Fibroblast of skin of left quadriceps (primary cell): ENCODE data around the gene KLB.
A peak's percentile ranks its signal among the peaks of the same experiment; 100 is the strongest.
"Not testable (repeated sequence)": the region's sequence is repeated elsewhere in the genome, so short reads cannot be mapped to it uniquely, and the experiment has no call there.

Source experiments
- DNase-seq, 2 experiments: peaks; one replicate each; pipeline ENCODE4 v3.0.0-alpha.2; 2013; ENCODE audit warnings: low read depth in 2 of 2

The KLB gene

GRCh38 chr4:39406763-39407583 lies at the start of gene KLB:
TSS of gene KLB (plus strand) at chr4:39406930. CDS start at chr4:39406950, 20 bp downstream.
- peak; percentile 22 to 37 for DNase-seq

DNA sequence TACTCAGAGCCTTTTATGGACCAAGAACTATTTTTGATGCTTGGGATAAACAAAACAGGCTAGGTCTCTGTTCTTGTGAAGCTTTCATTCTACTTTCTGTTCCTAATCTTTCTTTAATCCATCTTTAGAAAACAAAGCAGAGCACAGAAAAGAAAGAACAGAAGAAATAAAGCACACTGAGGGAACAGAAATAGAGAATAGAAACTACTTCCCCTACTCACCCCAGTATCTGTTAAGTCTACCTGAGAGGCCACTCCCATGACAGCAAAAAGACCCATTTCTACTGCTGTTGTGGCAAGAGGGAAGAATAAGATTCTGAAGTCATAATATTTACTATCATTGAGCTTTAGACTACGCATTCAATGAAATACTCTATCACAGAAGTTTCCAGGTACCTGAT lies 49.7 kb upstream of the KLB start:
- no peak for DNase-seq

DNA sequence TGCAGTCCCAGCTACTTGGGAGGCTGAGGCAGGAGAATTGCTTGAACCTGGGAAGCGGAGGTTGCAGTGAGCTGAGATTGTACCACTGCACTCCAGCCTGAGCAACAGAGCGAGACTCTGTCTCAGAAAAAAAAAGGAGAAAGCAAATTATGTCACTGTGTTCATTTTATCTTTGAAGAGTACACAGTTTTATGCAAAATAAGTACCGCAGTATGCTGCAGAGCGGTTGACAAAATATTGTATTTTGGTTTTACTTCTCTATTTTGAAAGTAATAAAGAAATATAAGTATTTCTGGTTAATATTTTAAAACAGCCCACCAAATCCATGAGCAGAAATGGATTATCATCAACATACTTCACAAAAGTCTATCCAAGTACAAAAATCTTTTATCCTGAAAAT lies 46.1 kb upstream of the KLB start:
- DNase-seq, result not testable (repeated sequence)

DNA sequence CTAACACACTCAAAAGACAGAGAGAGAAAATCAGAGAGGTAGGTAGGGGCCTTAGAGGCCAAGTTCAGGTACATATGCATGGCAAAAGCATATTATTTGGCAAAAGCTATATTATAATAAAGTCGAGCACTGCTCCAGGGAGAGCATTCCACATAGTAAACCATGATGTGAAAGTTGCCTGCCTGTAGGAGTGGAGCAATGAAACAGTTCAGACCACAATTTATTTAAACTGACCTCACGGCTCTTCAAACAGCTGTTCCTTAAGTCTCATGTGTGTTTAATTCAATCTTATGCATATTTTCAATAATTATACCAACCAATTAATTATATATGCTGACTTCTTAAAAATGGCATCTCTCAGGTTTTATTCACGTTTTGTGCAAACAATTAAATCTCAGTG lies 43.9 kb upstream of the KLB start:
- no peak for DNase-seq

GRCh38 chr4:39363773-39364393 lies 42.8 kb upstream of the KLB start:
- DNase-seq, result no peak

DNA sequence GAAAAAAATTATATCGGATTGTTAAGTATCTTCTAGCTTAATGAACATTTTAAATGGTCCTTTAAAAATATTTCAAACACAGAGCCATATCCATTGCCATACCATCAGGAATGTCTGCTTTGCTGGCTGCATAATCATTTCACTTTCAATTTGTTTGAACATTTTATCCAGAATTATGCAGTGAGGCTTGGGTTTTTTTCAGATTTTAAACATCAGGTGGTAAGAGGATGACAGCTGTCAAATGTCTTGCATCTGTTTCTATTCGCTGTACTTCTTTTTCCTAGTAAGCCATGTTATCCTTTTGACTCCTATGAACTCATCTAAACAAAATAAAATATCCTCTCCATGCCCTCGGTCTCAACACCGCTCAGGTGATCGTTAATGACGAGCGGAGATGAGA lies 41.4 kb upstream of the KLB start:
- DNase-seq, result no peak

- peak; percentile 84 to 85 for DNase-seq
Measured at GRCh38 chr4:39365830-39366771, 40.6 kb upstream of the KLB start, which contains the start of gene RFC1. TSS of gene RFC1 (minus strand) at chr4:39366362. CDS start at chr4:39366241, 121 bp downstream.

GRCh38 chr4:39367166-39367565 lies 39.6 kb upstream of the KLB start:
- DNase-seq, result no peak

DNA sequence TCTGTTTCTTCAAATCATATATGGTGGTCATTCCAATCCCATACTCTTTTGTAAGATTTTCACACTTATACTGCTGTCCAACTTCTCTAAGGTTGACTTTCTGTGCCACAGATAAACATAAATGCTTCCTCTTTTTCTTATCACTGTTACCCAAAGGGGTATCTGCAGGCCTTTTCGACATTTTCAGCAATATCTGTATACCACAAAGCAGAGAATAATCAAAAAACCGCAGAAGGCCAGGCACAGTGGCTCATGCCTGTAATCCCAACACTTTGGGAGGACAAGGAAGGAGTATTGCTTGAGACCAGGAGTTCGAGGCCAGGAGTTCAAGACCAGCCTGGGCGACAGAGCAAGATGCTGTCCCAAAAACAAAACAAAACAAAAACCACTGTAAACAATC lies 37.4 kb upstream of the KLB start:
- no peak for DNase-seq

- DNase-seq, result not testable (repeated sequence)
Measured at GRCh38 chr4:39371209-39371608, 35.5 kb upstream of the KLB start.

GRCh38 chr4:39375478-39375877 lies 31.3 kb upstream of the KLB start:
- no peak for DNase-seq

- no peak for DNase-seq
Measured at GRCh38 chr4:39383690-39384089, 23.0 kb upstream of the KLB start.

DNA sequence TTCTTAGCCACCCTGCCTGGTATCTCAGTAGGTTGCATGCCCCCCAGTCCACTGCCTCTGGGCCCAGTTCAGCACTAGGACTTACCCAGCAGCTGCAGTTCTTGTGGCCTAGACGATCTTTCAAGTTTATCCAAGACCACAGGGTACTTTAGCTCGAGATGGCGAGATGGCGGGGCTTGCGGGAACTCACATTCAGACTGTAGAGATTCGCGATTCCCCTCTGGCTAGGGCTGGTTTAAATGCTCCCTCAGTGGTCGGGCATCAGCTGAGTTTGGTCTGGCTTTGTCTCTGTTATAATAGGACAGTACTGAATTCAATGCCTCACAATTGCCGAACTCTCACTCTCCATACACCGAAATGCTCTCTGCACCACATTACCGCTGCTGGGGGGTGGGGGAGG lies 22.2 kb upstream of the KLB start:
- DNase-seq, result no peak

- no peak for DNase-seq
Measured at GRCh38 chr4:39390603-39391002, 16.1 kb upstream of the KLB start.

DNA sequence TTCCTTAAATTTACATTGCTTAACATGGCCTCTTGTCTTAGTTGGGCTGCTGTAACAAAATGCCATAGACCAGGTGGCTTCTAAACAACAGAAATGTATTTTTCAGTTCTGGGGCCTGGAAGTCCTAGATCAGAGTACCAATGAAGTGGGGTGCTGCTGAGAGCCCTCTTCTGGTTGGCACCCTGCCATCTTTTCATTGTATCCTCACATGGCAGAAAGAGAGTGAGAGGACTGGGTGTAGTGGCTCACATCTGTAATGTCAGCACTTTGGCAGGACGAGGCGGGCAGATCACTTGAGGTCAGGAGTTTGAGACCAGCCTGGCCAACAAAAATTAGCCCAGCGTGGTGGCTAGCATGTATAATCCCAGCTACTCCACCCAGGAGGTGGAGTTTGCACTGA lies 12.0 kb upstream of the KLB start:
- DNase-seq, result no peak

- DNase-seq, result not testable (repeated sequence)
Measured at GRCh38 chr4:39401640-39402039, 5.1 kb upstream of the KLB start.

- no peak for DNase-seq
Measured at GRCh38 chr4:39407584-39407885, 805 bp downstream of the KLB start.

DNA sequence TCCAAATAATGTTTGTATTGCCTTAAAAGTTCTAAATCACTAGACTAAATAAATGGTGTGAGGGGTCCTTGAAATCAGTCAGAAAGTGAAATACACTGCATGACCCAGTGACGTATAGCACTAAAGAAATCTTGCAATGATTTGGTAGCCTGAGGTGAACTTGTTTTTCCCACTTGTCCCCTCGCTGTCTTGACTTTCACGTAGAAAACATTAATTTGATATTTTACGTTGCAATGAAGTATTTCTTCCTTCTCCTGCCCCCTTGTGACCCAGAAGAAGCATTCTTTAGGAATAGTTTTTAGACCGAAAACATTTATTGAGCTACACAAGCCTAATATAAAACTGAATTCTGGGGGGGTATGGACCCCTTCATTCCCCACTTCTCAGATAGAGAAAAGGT lies 3.7 kb downstream of the KLB start:
- no peak for DNase-seq

- not testable (repeated sequence) for DNase-seq
Measured at GRCh38 chr4:39411561-39411960, 4.8 kb downstream of the KLB start.

- DNase-seq, result peak; percentile 5 to 7
Measured at GRCh38 chr4:39415678-39416283, 9.1 kb downstream of the KLB start.

- DNase-seq, result no peak
Measured at GRCh38 chr4:39422247-39422646, 15.5 kb downstream of the KLB start.

- not testable (repeated sequence) for DNase-seq
Measured at GRCh38 chr4:39425297-39425696, 18.6 kb downstream of the KLB start.
